K562 (cell line): ENCODE data around the gene GAB4. TPM values are rescaled to one million over a fixed set of nuclear protein-coding genes. Genes with fewer than 3 reads are reported as not detected.
A peak's percentile ranks its signal among the peaks of the same experiment; 100 is the strongest.

Experiments
- ATAC-seq: fragments of 200-7000 bp; cut with Tn5 transposase; 3 replicates; pipeline ENCODE4 v1.9.1; 2020; ENCODE audit warnings: moderate library complexity
- BruUV-seq: library from RNA; stranded (reverse); fragments of 400-500 nt; replicated peaks from 2 replicates; lab custom pipeline; 2021; lab: Mats Ljungman, UMichigan
- CTCF ChIA-PET: fragments of 300-600 bp; formaldehyde crosslinking; extraction: SDS; loops from one replicate; lab custom pipeline; 2021; ENCODE audit warnings: low intra/inter-chr PET ratio; lab: Yijun Ruan, JAX
- POLR2A ChIA-PET: fragments of 300-600, 350-650 bp; sonication (Branson Sonifier 250); formaldehyde crosslinking; extraction: SDS; loops from one replicate; lab custom pipeline; 2021; ENCODE audit warnings: antibody characterized with exemption, inconsistent platforms; lab: Yijun Ruan, JAX
- DNase-seq, 4 experiments: peaks; one replicate each; pipeline versions ENCODE4 v3.0.0 to v3.0.0-alpha.2; 2011 to 2018; ENCODE audit warnings: low spot score in 3 of 4, mixed read lengths in 3 of 4; ENCODE audit errors: extremely low read depth in 1 of 4
- FAIRE-seq: peaks from 2 replicates; lab custom pipeline; 2011; peaks lifted over from hg19 to GRCh38; lab: Jason Lieb, UNC
- H2AFZ ChIP-seq: 2 replicates; pipeline ENCODE4 v1.6.0; 2011; ENCODE audit warnings: low read depth, low read length, control low read depth, inconsistent platforms
- H3K27ac ChIP-seq: fragments of 200-600 bp; 3 replicates; pipeline ENCODE4 v1.8.0; 2011; ENCODE audit warnings: low read depth, mild to moderate bottlenecking, control low read depth, inconsistent platforms, low read length, moderate library complexity, mixed read lengths; ENCODE audit errors: extremely low read depth
- H3K27me3 ChIP-seq, 2 experiments: fragments of 300-600 bp in 1 of 2; 2 replicates in 1 of 2; 3 replicates in 1 of 2; pipeline versions ENCODE4 v1.6.0 to v1.8.0; 2011; ENCODE audit warnings: inconsistent platforms in 2 of 2, low read length in 2 of 2, mild to moderate bottlenecking in 1 of 2, mixed read lengths in 1 of 2, moderate library complexity in 1 of 2; ENCODE audit not compliant: control insufficient read depth in 2 of 2, insufficient read depth in 2 of 2
- H3K36me3 ChIP-seq: fragments of 300-600 bp; 3 replicates; pipeline ENCODE4 v1.8.0; 2011; ENCODE audit warnings: mild to moderate bottlenecking, low read length, inconsistent platforms; ENCODE audit not compliant: control insufficient read depth, insufficient read depth
- H3K4me1 ChIP-seq, 2 experiments: fragments of 200-600 bp in 1 of 2; replicated peaks in 1 of 2; 2 replicates in 1 of 2; 3 replicates in 1 of 2; pipeline versions ENCODE4 v1.5.1 to v1.8.0; 2011; ENCODE audit warnings: inconsistent platforms in 2 of 2, low read length in 2 of 2, mild to moderate bottlenecking in 1 of 2, mixed read lengths in 1 of 2, moderate library complexity in 1 of 2; ENCODE audit not compliant: control insufficient read depth in 2 of 2, insufficient read depth in 2 of 2
- H3K4me2 ChIP-seq: 2 replicates; pipeline ENCODE4 v1.6.1; 2011; ENCODE audit warnings: low read length, control low read depth, inconsistent platforms, mixed read lengths; ENCODE audit not compliant: insufficient read depth
- H3K4me3 ChIP-seq: fragments of 200-600 bp; sonication (generic), shearing (Covaris generic); 2 replicates; pipeline ENCODE4 v1.5.1; 2016; ENCODE audit warnings: control low read depth, inconsistent platforms
- H3K79me2 ChIP-seq: fragments of 200-600 bp; 3 replicates; pipeline ENCODE4 v1.8.0; 2011; ENCODE audit warnings: low read length, inconsistent platforms; ENCODE audit not compliant: control insufficient read depth, insufficient read depth
- H3K9ac ChIP-seq, 2 experiments: 2 replicates each; pipeline versions ENCODE4 v1.6.0 to v1.6.1; 2011; ENCODE audit warnings: low read depth in 2 of 2, low read length in 2 of 2, control low read depth in 1 of 2, inconsistent platforms in 1 of 2, mild to moderate bottlenecking in 1 of 2, mixed read lengths in 1 of 2; ENCODE audit not compliant: insufficient read depth in 1 of 2
- H3K9me1 ChIP-seq: one replicate; pipeline ENCODE4 v1.6.0; 2011; ENCODE audit warnings: inconsistent platforms, mild to moderate bottlenecking, low read length, moderate library complexity; ENCODE audit not compliant: control insufficient read depth, insufficient read depth
- H3K9me3 ChIP-seq: replicated peaks from 2 replicates; pipeline ENCODE4 v1.5.1; 2011; ENCODE audit warnings: low read depth, low read length, inconsistent platforms; ENCODE audit not compliant: control insufficient read depth, insufficient read depth
- H4K20me1 ChIP-seq: replicated peaks from 2 replicates; pipeline ENCODE4 v1.6.1; 2011; ENCODE audit warnings: low read length, inconsistent platforms, mixed read lengths; ENCODE audit not compliant: control insufficient read depth, insufficient read depth
- ASH1L ChIP-seq: fragments of 450-650 bp; IDR thresholded peaks from 2 replicates; pipeline ENCODE4 v1.6.1; 2018; ENCODE audit warnings: borderline replicate concordance, mild to moderate bottlenecking, low read depth; ENCODE audit not compliant: partially characterized antibody
- MAFG ChIP-seq: fragments of 450-650 bp; conservative IDR thresholded peaks from 2 replicates; pipeline ENCODE4 v1.6.1; 2016; ENCODE audit warnings: missing genetic modification characterization, missing compliant biosample characterization
- PHF8 ChIP-seq: fragments of 200-600 bp; sonication (generic); IDR thresholded peaks from 2 replicates; pipeline ENCODE4 v1.6.1; 2012; ENCODE audit warnings: mixed run types, mild to moderate bottlenecking, inconsistent platforms, low read length, moderate library complexity, borderline replicate concordance
- RBM25 ChIP-seq: fragments of 200-400 bp; formaldehyde crosslinking; IDR thresholded peaks from 2 replicates; pipeline ENCODE4 v1.6.1; 2018; ENCODE audit warnings: low read length, low read depth, moderate library complexity; ENCODE audit not compliant: severe bottlenecking
- TAL1 ChIP-seq: fragments of 450-650 bp; IDR thresholded peaks from 2 replicates; pipeline ENCODE4 v1.6.1; 2016; ENCODE audit warnings: mild to moderate bottlenecking
- ZNF408 ChIP-seq: fragments of 250-450 bp; sonication (Bioruptor Pico); IDR thresholded peaks from 2 replicates; pipeline ENCODE4 v1.4.0; 2020; ENCODE audit warnings: low read depth, mild to moderate bottlenecking, moderate library complexity
- ZNF764 ChIP-seq: fragments of 250-450 bp; sonication (Bioruptor Pico); IDR thresholded peaks from 2 replicates; pipeline ENCODE4 v1.4.0; 2020; ENCODE audit warnings: low read depth, mild to moderate bottlenecking, moderate library complexity
- in situ Hi-C: fragments of 300-500 bp; cut with MboI; formaldehyde crosslinking; loops from 4 replicates; pipeline ENCODE4 v1.15.0; 2018; ENCODE audit warnings: inconsistent platforms, mixed read lengths
- intact Hi-C: fragments of 100-400 bp; cut with micrococcal nuclease; formaldehyde crosslinking; loops from 2 replicates; pipeline ENCODE4 v1.14.2; 2022
- polyA plus RNA-seq, 8 experiments: library from polyadenylated mRNA; depleted of rRNA in 4 of 8; stranded (reverse) in 5 of 8; unstranded in 3 of 8; fragments of >200 nt; fragmentation: Nextera tagmentation in 2 of 8; fragmentation: Illumina TruSeq in 1 of 8; extraction: Ambion mirVana in 2 of 8; extraction: Trizol in 1 of 8; gene quantifications; 2 replicates each; pipeline versions ENCODE4 v1.2.1 to v1.2.3, GENCODE V29; 2011 to 2014; ENCODE audit warnings: inconsistent platforms in 1 of 8, missing spikeins in 1 of 8
- total RNA-seq, 7 experiments: library from RNA; depleted of rRNA in 6 of 7; stranded (reverse); fragments of >200 nt in 6 of 7; fragmentation: Illumina TruSeq in 2 of 7; extraction: Trizol in 2 of 7; gene quantifications; 2 replicates each; pipeline versions ENCODE4 v1.2.1 to v1.2.3, GENCODE V29; 2011 to 2021; ENCODE audit warnings: low replicate concordance in 1 of 7
- TF ChIP-seq, protein P1 (sequence below): fragments of 250-450 bp; sonication (Bioruptor Pico); IDR thresholded peaks from 2 replicates; pipeline ENCODE4 v1.9.0; 2021; ENCODE audit warnings: mild to moderate bottlenecking

Gene GAB4
- total and polyA plus RNA-seq, 9 of the 15 experiments (the other 6 are each of a cell fraction or from before 2014, with no cell fraction given): 0.04 to 0.11 (median 0.04) TPM; not detected in 6

DNA sequence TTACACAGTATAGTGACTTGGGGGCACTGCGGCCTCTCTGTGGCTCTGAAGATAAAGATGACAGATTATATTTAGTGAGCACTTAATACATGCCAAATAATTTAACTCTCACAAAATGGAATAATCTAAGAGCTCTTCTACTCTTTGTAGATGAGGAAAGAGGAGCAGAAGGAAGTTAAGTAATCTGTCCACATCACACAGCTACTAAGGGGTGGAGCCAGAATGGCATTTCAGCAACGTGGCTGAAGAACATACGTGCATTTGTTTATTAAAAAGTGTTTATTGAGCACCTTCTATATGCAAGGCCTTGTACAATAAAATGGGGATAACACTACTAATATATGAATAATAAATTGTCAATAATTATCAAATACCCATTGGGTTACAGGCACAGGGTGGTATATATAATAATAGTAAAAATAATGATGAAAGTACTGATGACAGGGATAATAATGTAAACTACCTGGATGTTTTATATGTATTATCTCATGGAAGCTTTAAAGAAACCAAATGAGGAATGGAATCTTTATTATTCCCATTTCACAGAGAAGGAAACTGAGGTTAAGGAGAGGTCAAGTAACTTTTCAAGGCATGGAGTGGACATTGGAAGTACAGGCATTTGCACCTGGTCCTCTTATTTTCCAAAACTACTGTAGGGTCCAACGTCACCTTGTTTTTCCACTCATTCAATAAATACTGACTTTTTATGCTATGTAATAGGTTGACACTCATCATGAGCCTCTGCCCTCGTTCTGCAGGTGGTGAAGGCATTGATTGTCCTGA is 38.7 kb upstream of the GAB4 start (continued):
- no peak for TF ChIP-seq PHF8
- no peak for TF ChIP-seq ZNF408 (CRISPR knock-in tag)

DNA sequence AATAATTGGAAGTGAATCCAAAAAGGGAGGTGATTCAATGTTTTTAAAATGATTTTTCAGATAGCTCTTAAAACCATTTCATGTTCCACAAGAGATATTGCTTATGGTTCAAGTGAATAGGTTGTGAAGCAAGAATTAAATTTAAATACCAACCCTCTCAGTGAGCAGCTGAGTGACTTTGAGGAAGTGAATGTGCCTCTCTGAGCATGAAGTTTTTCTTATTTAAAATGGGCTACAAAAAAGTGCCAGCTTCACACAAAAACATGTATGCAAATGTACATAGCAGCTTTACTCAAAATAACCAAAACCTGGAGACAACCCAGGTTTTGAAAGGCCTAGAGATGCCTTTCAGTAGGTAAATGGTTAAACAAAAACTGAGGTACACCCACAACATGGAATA is 35.5 kb upstream of the GAB4 start:
- H3K4me2 ChIP-seq: no peak overlapping the region

More for the DNA sequence above, 35.5 kb upstream of the GAB4 start:
- in situ Hi-C loops: no loop called here
- ATAC-seq (no peak), DNase-seq (no peak), FAIRE-seq (no peak)
- H3K9me3 ChIP-seq: no peaks in the 10 kb centered on the region
- ChIA-PET CTCF (no interaction called here), POLR2A (interaction anchor here (2.5 kb wide), 1 partner anchor 14 kb away, joined by 7 read pairs; no protein-coding TSS in a partner anchor)
- no TSS peak for BruUV-seq
- no peak overlapping the region for H3K27ac ChIP-seq
- peaks cover 38% of the 10 kb centered on the region; the same call in 2 of the 3 replicates for H3K36me3 ChIP-seq
- intact Hi-C loops: no loop called here
- H3K27me3 ChIP-seq: no peaks in the 10 kb centered on the region
- H4K20me1 ChIP-seq: peaks cover 5% of the 10 kb centered on the region
- no peak overlapping the region for H2AFZ ChIP-seq
- TF ChIP-seq ZNF764 (CRISPR knock-in tag): no peak
- TF ChIP-seq RBM25: peak; percentile 61
- TF ChIP-seq, protein P1, sequence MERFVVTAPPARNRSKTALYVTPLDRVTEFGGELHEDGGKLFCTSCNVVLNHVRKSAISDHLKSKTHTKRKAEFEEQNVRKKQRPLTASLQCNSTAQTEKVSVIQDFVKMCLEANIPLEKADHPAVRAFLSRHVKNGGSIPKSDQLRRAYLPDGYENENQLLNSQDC (CRISPR knock-in tag): no peak
- no peak for TF ChIP-seq TAL1
- TF ChIP-seq MAFG (tag): no peak
- no peak for TF ChIP-seq ASH1L
- H3K79me2 ChIP-seq: peaks cover 45% of the 10 kb centered on the region
- H3K9ac ChIP-seq: no peak overlapping the region
- H3K4me1 ChIP-seq: 0 out of 5 replicates have a peak, but pooled peaks cover 0 to 2% of the 10 kb centered on the region in 2 experiments
- no peak overlapping the region for H3K4me3 ChIP-seq
- no peaks in the 10 kb centered on the region for H3K9me1 ChIP-seq
